C4-2B (cell line): ENCODE data around the gene ZNF138.

ENCODE experiments used
- H3K27ac ChIP-seq: fragments of 450-650 bp; 2 replicates; pipeline ENCODE4 v1.5.1; 2017
- CTCF ChIP-seq: fragments of 450-650 bp; conservative IDR thresholded peaks from 2 replicates; pipeline ENCODE4 v1.5.1; 2017; ENCODE audit warnings: mild to moderate bottlenecking

The ZNF138 gene

GRCh38 chr7:64882341-64883112 lies 88.3 kb downstream of the ZNF138 start:
- no peak for TF ChIP-seq CTCF
- H3K27ac ChIP-seq: no peak overlapping the region
